ENCODE results near the gene TMEM185B.
"Not testable (repeated sequence)": the region's sequence is repeated elsewhere in the genome, so short reads cannot be mapped to it uniquely, and the experiment has no call there.

TMEM185B gene

GRCh38 chr2:120235681-120236080 lies 12.5 kb upstream of the TMEM185B start:
- Histone ChIP-seq H3K9me3 (no peaks in the 10 kb centered on the region), H3K9ac (no peak overlapping the region), H3K4me2 (0 out of 2 replicates have a peak overlapping the region, but pooled peaks have one; percentile 42), H3K4me3 (no peak overlapping the region), H3K4me1 (peaks cover 51% of the 10 kb centered on the region), H3K36me3 (no peaks in the 10 kb centered on the region), H3K27me3 (no peaks in the 10 kb centered on the region), H3K27ac (no peak overlapping the region), H4K20me1 (no peaks in the 10 kb centered on the region)
- TF ChIP-seq Cebpa-rat (IDR thresholded peaks at IDR 0.05) = no peak

- not testable (repeated sequence) for H4K20me1 ChIP-seq, H3K36me3 ChIP-seq, H3K27ac ChIP-seq, H3K9me3 ChIP-seq, H3K9ac ChIP-seq, H3K27me3 ChIP-seq, H3K4me2 ChIP-seq, H3K4me3 ChIP-seq
- peaks cover 51% of the 10 kb centered on the region for H3K4me1 ChIP-seq
Measured at GRCh38 chr2:120235158-120235557, 12.0 kb upstream of the TMEM185B start.

- Histone ChIP-seq H3K4me2 (peak overlapping the region; percentile 77), H3K4me3 (no peak overlapping the region), H3K9ac (no peak overlapping the region), H3K4me1 (peaks cover 49% of the 10 kb centered on the region), H3K27ac (no peak overlapping the region), H3K36me3 (no peaks in the 10 kb centered on the region), H4K20me1 (no peaks in the 10 kb centered on the region), H3K9me3 (no peaks in the 10 kb centered on the region), H3K27me3 (no peaks in the 10 kb centered on the region)
- TF ChIP-seq Cebpa-rat (IDR thresholded peaks at IDR 0.05) = no peak
Measured at GRCh38 chr2:120233292-120233691, 10.1 kb upstream of the TMEM185B start.

- Histone ChIP-seq H3K4me1 (peaks cover 60% of the 10 kb centered on the region), H4K20me1 (no peaks in the 10 kb centered on the region), H3K9ac (peak overlapping the region; percentile 72), H3K9me3 (no peaks in the 10 kb centered on the region), H3K27ac (peak overlapping the region; percentile 52), H3K4me2 (peak overlapping the region; percentile 77), H3K36me3 (no peaks in the 10 kb centered on the region), H3K4me3 (peak overlapping the region; percentile 58), H3K27me3 (no peaks in the 10 kb centered on the region)
- no peak for TF ChIP-seq Cebpa-rat (IDR thresholded peaks at IDR 0.05)
Measured at GRCh38 chr2:120231974-120232635, 8.9 kb upstream of the TMEM185B start.

GRCh38 chr2:120231564-120231973 lies 8.4 kb upstream of the TMEM185B start:
- no peak for TF ChIP-seq Cebpa-rat (IDR thresholded peaks at IDR 0.05)
- Histone ChIP-seq H3K36me3 (no peaks in the 10 kb centered on the region), H3K9me3 (no peaks in the 10 kb centered on the region), H4K20me1 (no peaks in the 10 kb centered on the region), H3K9ac (no peak overlapping the region), H3K4me1 (peaks cover 60% of the 10 kb centered on the region), H3K27me3 (no peaks in the 10 kb centered on the region), H3K4me2 (peak overlapping the region; percentile 77), H3K27ac (no peak overlapping the region), H3K4me3 (no peak overlapping the region; the same call in 1 of the 2 replicates)

GRCh38 chr2:120230515-120231471 lies 7.6 kb upstream of the TMEM185B start:
- Histone ChIP-seq H3K9ac (no peak overlapping the region), H3K9me3 (no peaks in the 10 kb centered on the region), H3K36me3 (no peaks in the 10 kb centered on the region), H3K4me2 (no peak overlapping the region), H3K4me1 (peaks cover 60% of the 10 kb centered on the region), H3K27ac (no peak overlapping the region), H4K20me1 (no peaks in the 10 kb centered on the region), H3K4me3 (no peak overlapping the region), H3K27me3 (no peaks in the 10 kb centered on the region)
- TF ChIP-seq Cebpa-rat (IDR thresholded peaks at IDR 0.05) = no peak

- Histone ChIP-seq H3K36me3 (no peaks in the 10 kb centered on the region), H3K4me3 (no peak overlapping the region), H3K27ac (no peak overlapping the region), H3K9me3 (no peaks in the 10 kb centered on the region), H3K4me1 (peaks cover 69% of the 10 kb centered on the region), H3K27me3 (no peaks in the 10 kb centered on the region), H4K20me1 (no peaks in the 10 kb centered on the region), H3K9ac (no peak overlapping the region), H3K4me2 (no peak overlapping the region)
- no peak for TF ChIP-seq Cebpa-rat (IDR thresholded peaks at IDR 0.05)
Measured at GRCh38 chr2:120229341-120229740, 6.1 kb upstream of the TMEM185B start.

- H4K20me1 ChIP-seq = no peaks in the 10 kb centered on the region
- no peak for TF ChIP-seq Cebpa-rat (IDR thresholded peaks at IDR 0.05)
- no peaks in the 10 kb centered on the region for H3K27me3 ChIP-seq
- H3K4me3 ChIP-seq = no peak overlapping the region
- H3K4me1 ChIP-seq = peaks cover 69% of the 10 kb centered on the region
- no peak overlapping the region for H3K9ac ChIP-seq
- no peaks in the 10 kb centered on the region for H3K36me3 ChIP-seq
- no peaks in the 10 kb centered on the region for H3K9me3 ChIP-seq
- H3K27ac ChIP-seq = no peak overlapping the region
- H3K4me2 ChIP-seq = peak overlapping the region; percentile 73
Measured at GRCh38 chr2:120228503-120228902, 5.3 kb upstream of the TMEM185B start.

- no peak for TF ChIP-seq Cebpa-rat (IDR thresholded peaks at IDR 0.05)
- peak overlapping the region; percentile 43; the same call in 1 of the 2 replicates for H3K9ac ChIP-seq
- no peaks in the 10 kb centered on the region for H4K20me1 ChIP-seq
- H3K9me3 ChIP-seq = peaks cover 4% of the 10 kb centered on the region
- peak overlapping the region; percentile 73 for H3K4me2 ChIP-seq
- no peak overlapping the region for H3K4me3 ChIP-seq
- H3K27ac ChIP-seq = no peak overlapping the region
- peaks cover 64% of the 10 kb centered on the region for H3K4me1 ChIP-seq
- no peaks in the 10 kb centered on the region for H3K27me3 ChIP-seq
- H3K36me3 ChIP-seq = peaks cover 3% of the 10 kb centered on the region
Measured at GRCh38 chr2:120227111-120227991, 4.2 kb upstream of the TMEM185B start.
